Peyer's patch (tissue), 4 donors: Measurements from ENCODE around the gene AFTPH.

ENCODE experiments used
- POLR2A ChIP-seq, 2 donors: fragments of 450-650 bp; IDR thresholded peaks; one replicate each; pipeline ENCODE4 v1.5.1; 2017; ENCODE audit warnings: antibody characterized with exemption in 2 of 2, mild to moderate bottlenecking in 2 of 2, moderate library complexity in 2 of 2
- TF ChIP-seq, protein P1 (sequence below), 6 experiments: fragments of 450-650 bp in 4 of 6; fragments of 200-600 bp in 2 of 6; sonication (generic) in 1 of 6; IDR thresholded peaks; one replicate each; pipeline ENCODE4 v1.5.1; 2017 to 2019; ENCODE audit warnings: antibody characterized with exemption in 6 of 6, mild to moderate bottlenecking in 3 of 6, moderate library complexity in 1 of 6

DNA sequence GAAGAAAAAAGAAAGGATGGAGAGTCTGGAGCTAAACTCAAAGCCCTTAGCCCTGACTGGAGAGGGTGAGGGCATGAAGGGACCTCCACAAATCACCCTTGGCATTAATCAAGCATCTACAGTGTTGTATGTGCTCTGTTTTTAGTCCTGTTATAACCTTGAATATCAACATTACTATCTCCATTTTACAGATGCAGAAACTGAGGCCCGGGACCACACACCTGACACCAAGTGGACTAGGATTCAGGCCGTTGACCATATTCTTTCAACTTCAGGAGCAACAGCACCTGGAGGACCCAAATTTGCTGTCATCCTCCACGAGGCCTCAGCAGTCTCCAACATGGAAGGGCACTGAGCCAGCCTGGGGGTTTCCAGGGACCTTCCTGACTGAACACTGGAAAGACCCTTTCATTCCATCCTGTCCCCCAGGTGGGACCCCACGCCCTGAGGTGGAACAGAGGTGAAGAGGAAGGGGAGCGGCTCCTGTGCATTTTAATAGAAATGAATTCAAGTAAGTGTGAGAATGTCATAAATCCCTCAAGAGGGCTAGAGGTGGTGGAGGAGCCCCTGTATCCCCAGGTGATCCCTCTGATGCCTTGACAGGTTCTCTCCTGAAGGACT lies 88.6 kb downstream of the AFTPH start:
- no peak for TF ChIP-seq POLR2A (IDR thresholded peaks at IDR 0.05)
- TF ChIP-seq, protein P1, sequence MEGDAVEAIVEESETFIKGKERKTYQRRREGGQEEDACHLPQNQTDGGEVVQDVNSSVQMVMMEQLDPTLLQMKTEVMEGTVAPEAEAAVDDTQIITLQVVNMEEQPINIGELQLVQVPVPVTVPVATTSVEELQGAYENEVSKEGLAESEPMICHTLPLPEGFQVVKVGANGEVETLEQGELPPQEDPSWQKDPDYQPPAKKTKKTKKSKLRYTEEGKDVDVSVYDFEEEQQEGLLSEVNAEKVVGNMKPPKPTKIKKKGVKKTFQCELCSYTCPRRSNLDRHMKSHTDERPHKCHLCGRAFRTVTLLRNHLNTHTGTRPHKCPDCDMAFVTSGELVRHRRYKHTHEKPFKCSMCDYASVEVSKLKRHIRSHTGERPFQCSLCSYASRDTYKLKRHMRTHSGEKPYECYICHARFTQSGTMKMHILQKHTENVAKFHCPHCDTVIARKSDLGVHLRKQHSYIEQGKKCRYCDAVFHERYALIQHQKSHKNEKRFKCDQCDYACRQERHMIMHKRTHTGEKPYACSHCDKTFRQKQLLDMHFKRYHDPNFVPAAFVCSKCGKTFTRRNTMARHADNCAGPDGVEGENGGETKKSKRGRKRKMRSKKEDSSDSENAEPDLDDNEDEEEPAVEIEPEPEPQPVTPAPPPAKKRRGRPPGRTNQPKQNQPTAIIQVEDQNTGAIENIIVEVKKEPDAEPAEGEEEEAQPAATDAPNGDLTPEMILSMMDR (IDR thresholded peaks at IDR 0.05): no peak
